Endothelial cell of umbilical vein (primary cell): Measurements from ENCODE around the gene CACNA2D3. TPM values are rescaled to one million over a fixed set of nuclear protein-coding genes. Genes with fewer than 3 reads are reported as not detected.

Source experiments
- BruUV-seq: library from RNA; stranded (reverse); fragments of 400-500 nt; replicated peaks from 2 replicates; lab custom pipeline; 2021; lab: Mats Ljungman, UMichigan
- CTCF ChIA-PET: fragments of 300-600, 350-600 bp; sonication (Branson Sonifier 250); formaldehyde crosslinking; loops from one replicate; lab custom pipeline; 2021; ENCODE audit warnings: antibody characterized with exemption, inconsistent platforms; lab: Charles Lee
- POLR2A ChIA-PET: fragments of 300-600, 350-600 bp; sonication (Branson Sonifier 250); formaldehyde crosslinking; loops from one replicate; lab custom pipeline; 2021; ENCODE audit warnings: antibody characterized with exemption, inconsistent platforms; lab: Charles Lee
- DNase-seq: peaks from one replicate; pipeline ENCODE4 v3.0.0-alpha.2; 2011; ENCODE audit warnings: low read depth, low spot score
- FAIRE-seq: peaks from 2 replicates; lab custom pipeline; 2011; peaks lifted over from hg19 to GRCh38; lab: Jason Lieb, UNC
- H2AFZ ChIP-seq: 2 replicates; pipeline ENCODE4 v1.6.0; 2012; ENCODE audit warnings: low read depth, low read length, control low read depth, inconsistent platforms
- H3K27ac ChIP-seq: 2 replicates; pipeline ENCODE4 v1.5.1; 2011; ENCODE audit warnings: low read depth, mild to moderate bottlenecking, control low read depth, low read length, moderate library complexity; ENCODE audit not compliant: insufficient read depth
- H3K27me3 ChIP-seq, 2 experiments: 2 replicates each; pipeline versions ENCODE4 v1.6.0 to v1.6.1; 2011; ENCODE audit warnings: low read length in 2 of 2, mixed read lengths in 1 of 2; ENCODE audit not compliant: control insufficient read depth in 2 of 2, insufficient read depth in 2 of 2
- H3K36me3 ChIP-seq, 2 experiments: 2 replicates in 1 of 2; 3 replicates in 1 of 2; pipeline ENCODE4 v1.5.1; 2011; ENCODE audit warnings: low read length in 2 of 2, mild to moderate bottlenecking in 1 of 2, moderate library complexity in 1 of 2; ENCODE audit not compliant: control insufficient read depth in 2 of 2, insufficient read depth in 2 of 2; ENCODE audit errors: extremely low read depth in 1 of 2
- H3K4me1 ChIP-seq: 3 replicates; pipeline ENCODE4 v1.5.1; 2011; ENCODE audit warnings: mild to moderate bottlenecking, low read length; ENCODE audit not compliant: control insufficient read depth, insufficient read depth; ENCODE audit errors: extremely low read depth
- H3K4me2 ChIP-seq: 2 replicates; pipeline ENCODE4 v1.6.1; 2011; ENCODE audit warnings: low read length, control low read depth, mixed read lengths; ENCODE audit not compliant: insufficient read depth
- H3K4me3 ChIP-seq, 3 experiments: fragments of 200-600 bp in 1 of 3; sonication (generic), shearing (Covaris generic) in 1 of 3; replicated peaks in 1 of 3; 2 replicates each; pipeline ENCODE4 v1.5.1; 2011 to 2016; ENCODE audit warnings: control low read depth in 3 of 3, low read length in 3 of 3, mild to moderate bottlenecking in 2 of 3, inconsistent platforms in 1 of 3, low read depth in 1 of 3, moderate library complexity in 1 of 3; ENCODE audit not compliant: insufficient read depth in 1 of 3
- H3K79me2 ChIP-seq: 2 replicates; pipeline ENCODE4 v1.6.0; 2012; ENCODE audit warnings: low read length, inconsistent platforms; ENCODE audit not compliant: control insufficient read depth, insufficient read depth
- H3K9ac ChIP-seq: replicated peaks from 2 replicates; pipeline ENCODE3; 2011; ENCODE audit warnings: low read length, control low read depth; ENCODE audit not compliant: insufficient read depth; ENCODE audit errors: extremely low read depth
- H3K9me1 ChIP-seq: replicated peaks from 3 replicates; pipeline ENCODE4 v1.6.0; 2011; ENCODE audit warnings: mild to moderate bottlenecking, low read length; ENCODE audit not compliant: control insufficient read depth, insufficient read depth; ENCODE audit errors: extremely low read depth
- H3K9me3 ChIP-seq: replicated peaks from 2 replicates; pipeline ENCODE4 v1.5.1; 2012; ENCODE audit warnings: low read length, inconsistent platforms; ENCODE audit not compliant: control insufficient read depth, insufficient read depth
- H4K20me1 ChIP-seq: replicated peaks from 2 replicates; pipeline ENCODE3; 2011; ENCODE audit warnings: mild to moderate bottlenecking, low read length; ENCODE audit not compliant: control insufficient read depth, insufficient read depth; ENCODE audit errors: extremely low read depth
- EZH2 ChIP-seq: IDR thresholded peaks from 2 replicates; pipeline ENCODE4 v1.6.1; 2012; ENCODE audit warnings: borderline replicate concordance, low read depth, mild to moderate bottlenecking, moderate library complexity, low read length, inconsistent platforms; ENCODE audit not compliant: severe bottlenecking
- GATA2 ChIP-seq: IDR thresholded peaks from 2 replicates; pipeline ENCODE4 v1.7.0; 2011; ENCODE audit warnings: low read depth, mild to moderate bottlenecking, moderate library complexity, mixed read lengths, low read length; ENCODE audit not compliant: insufficient read length, insufficient read depth
- POLR2AphosphoS5 ChIP-seq: IDR thresholded peaks from 2 replicates; pipeline ENCODE4 v1.6.1; 2012; ENCODE audit warnings: low read depth, mild to moderate bottlenecking, control low read depth, low read length, moderate library complexity; ENCODE audit not compliant: insufficient read depth
- dilution Hi-C: fragments of 300-500 bp; cut with MboI; formaldehyde crosslinking; loops from one replicate; pipeline ENCODE4 v1.15.0; 2019; ENCODE audit warnings: low sequenced_read_pairs; ENCODE audit not compliant: extremely low pct_ligation_motif_present
- intact Hi-C: fragments of 100-400 bp; cut with micrococcal nuclease; formaldehyde crosslinking; loops from one replicate; pipeline ENCODE4 v1.10.0; 2022
- polyA plus RNA-seq, 4 experiments: library from polyadenylated mRNA; depleted of rRNA in 3 of 4; stranded (reverse) in 3 of 4; unstranded in 1 of 4; fragments of >200 nt; gene quantifications; 2 replicates each; pipeline versions ENCODE4 v1.2.1 to v1.2.3, GENCODE V29; 2011 to 2012; ENCODE audit warnings: missing spikeins in 1 of 4
- total RNA-seq: library from RNA; stranded (reverse); gene quantifications from 2 replicates; pipeline ENCODE4 v1.2.3, GENCODE V29; 2021

Gene CACNA2D3
- total and polyA plus RNA-seq, 2 donors (not counting 3 experiments of a cell fraction or from before 2014, with no cell fraction given) = not detected

DNA sequence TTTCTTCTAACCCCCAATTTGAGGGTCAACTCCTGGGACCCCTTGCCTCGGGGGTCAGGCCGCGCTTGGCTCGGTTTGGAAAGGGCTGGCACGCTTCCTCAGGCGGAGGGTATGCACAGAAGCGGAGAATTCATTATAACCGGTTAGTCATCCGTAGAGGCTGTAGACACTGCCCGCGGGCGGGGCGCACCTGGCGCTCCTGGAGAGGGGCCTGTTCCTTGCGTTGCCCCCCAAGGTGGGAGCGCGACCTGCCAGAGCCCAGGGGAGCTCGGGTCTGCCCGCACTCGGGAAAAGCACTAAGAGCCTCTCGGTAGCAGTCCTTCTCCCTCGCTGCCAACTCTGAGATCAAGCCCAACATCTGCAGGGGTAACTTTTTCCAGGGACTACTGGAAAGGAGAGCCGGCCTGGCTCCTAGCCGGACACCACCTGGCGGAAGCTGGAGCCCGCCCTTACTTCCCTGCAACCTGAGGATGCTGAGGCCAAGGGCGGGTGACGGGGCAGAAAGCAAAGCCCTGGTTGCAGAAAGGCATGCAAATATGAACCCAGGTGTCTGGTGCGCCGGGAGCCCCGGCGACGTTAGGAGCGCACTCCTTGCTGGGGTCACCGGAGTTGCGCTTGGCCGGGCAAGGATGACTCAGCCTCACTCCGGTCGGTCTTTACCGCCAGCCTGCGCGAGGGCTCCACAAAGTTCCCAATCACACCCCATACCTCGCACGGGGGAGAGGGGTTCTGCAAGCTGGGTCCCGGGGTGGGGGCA lies 1.5 kb upstream of the CACNA2D3 start:
- H3K9me1 ChIP-seq = no peaks in the 10 kb centered on the region
- H4K20me1 ChIP-seq = no peaks in the 10 kb centered on the region
- FAIRE-seq (no peak), DNase-seq (no peak)
- no peak overlapping the region for H3K27ac ChIP-seq
- no peak overlapping the region for H3K4me3 ChIP-seq
- TF ChIP-seq EZH2 (peak; percentile 45), GATA2 (no peak)
- no peaks in the 10 kb centered on the region for H3K36me3 ChIP-seq
- no peaks in the 10 kb centered on the region for H3K79me2 ChIP-seq
- no peak overlapping the region for H3K4me2 ChIP-seq
- ChIA-PET CTCF (no interaction called here), POLR2A (no interaction called here)
- H3K4me1 ChIP-seq = no peaks in the 10 kb centered on the region
- intact Hi-C loops = no loop called here
- no peak overlapping the region for H2AFZ ChIP-seq
- no peaks in the 10 kb centered on the region for H3K9me3 ChIP-seq
- dilution Hi-C loops = no loop called here
- H3K9ac ChIP-seq = no peak overlapping the region
- no TSS peak for BruUV-seq
- H3K27me3 ChIP-seq = peaks cover 29 to 37% of the 10 kb centered on the region in 2 experiments

DNA sequence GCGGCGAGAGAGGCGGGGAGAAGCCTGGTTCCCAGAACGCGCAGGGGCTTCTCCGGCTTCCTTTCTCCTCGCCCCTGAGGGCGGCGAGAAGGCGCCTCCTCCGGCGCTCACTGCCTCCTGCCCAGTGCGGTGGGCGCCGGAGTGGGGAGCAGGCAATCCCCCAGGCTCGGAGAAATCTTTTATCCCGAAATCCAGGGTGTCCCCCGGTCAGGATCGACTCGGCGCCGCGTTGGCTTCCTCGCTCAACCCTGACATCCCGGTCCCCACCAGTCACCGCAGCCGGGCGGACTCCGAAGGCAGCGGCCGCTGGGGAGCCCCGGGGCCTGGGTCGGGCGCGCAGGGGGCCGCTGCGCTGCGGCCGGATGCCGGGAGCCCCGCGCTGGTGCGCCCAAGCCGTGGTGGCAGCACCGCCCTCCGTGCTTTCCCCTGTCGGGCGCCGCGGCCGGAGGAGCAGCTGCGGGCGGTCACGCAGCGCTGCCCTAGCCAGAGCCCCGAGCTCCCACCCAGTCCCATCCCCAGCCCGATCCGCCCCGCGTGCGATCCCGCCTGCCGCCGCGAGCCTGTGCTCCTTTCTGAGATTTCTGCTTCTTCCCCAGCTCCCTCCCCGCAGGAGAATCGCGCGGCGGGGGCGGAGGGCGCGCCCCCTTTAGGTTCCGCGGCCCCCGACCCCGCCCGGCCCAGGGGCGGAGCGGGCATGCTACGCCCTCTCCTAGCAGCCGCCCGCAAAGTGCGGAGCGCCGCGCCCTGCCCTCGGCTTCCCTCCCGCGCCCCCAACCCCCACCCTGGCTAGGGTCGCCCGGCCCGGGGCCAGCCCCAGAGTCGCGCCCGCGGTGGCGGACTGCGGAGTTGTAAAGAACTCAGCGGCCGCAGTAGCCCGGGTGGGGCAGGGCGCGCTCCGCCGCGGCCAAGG lies 683 bp upstream of the CACNA2D3 start:
- peak; percentile 70 for TF ChIP-seq EZH2
- TF ChIP-seq POLR2AphosphoS5 = no peak
- H3K27ac ChIP-seq = no peak overlapping the region
- no peaks in the 10 kb centered on the region for H3K4me1 ChIP-seq
- FAIRE-seq = no peak
- no peaks in the 10 kb centered on the region for H3K9me1 ChIP-seq
- dilution Hi-C loops (no loop called here), intact Hi-C loops (no loop called here)
- H3K9me3 ChIP-seq = no peaks in the 10 kb centered on the region
- no peaks in the 10 kb centered on the region for H3K36me3 ChIP-seq
- H4K20me1 ChIP-seq = no peaks in the 10 kb centered on the region
- peaks cover 29 to 37% of the 10 kb centered on the region in 2 experiments for H3K27me3 ChIP-seq
- no TSS peak for BruUV-seq
- no peak overlapping the region for H2AFZ ChIP-seq
- no peak overlapping the region for H3K4me2 ChIP-seq
- no peaks in the 10 kb centered on the region for H3K79me2 ChIP-seq
- no peak overlapping the region for H3K9ac ChIP-seq
- ChIA-PET POLR2A (no interaction called here), CTCF (no interaction called here)
- DNase-seq = no peak
- no peak overlapping the region for H3K4me3 ChIP-seq
